Measurements from ENCODE around the gene COL9A1. TPM values are rescaled to one million over a fixed set of nuclear protein-coding genes. Genes with fewer than 3 reads are reported as not detected.
"Not testable (repeated sequence)": the region's sequence is repeated elsewhere in the genome, so short reads cannot be mapped to it uniquely, and the experiment has no call there.

Gene COL9A1
- total and polyA plus RNA-seq, 4 donors: 8.1 to 37.1 (median 34.4) TPM

DNA sequence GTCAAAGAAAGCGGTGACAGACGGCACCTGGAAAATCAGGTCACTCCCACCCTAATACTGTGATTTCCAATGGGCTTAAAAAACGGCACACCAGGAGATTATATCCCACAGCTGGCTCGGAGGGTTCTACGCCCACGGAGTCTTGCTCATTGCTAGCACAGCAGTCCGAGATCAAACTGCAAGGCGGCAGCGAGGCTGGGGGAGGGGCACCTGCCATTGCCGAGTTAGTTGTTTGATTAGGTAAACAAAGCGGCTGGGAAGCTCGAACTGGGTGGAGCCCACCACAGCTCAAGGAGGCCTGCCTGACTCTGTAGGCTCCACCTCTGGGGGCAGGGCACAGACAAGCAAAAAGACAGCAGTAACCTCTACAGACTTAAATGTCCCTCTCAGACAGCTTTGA lies 14.9 kb upstream of the COL9A1 start:
- H3K9me3 ChIP-seq (ENCODE audit: control insufficient read depth, insufficient read depth, low read length); H3K27ac ChIP-seq (ENCODE audit: low read depth, low read length); H3K4me3 ChIP-seq (ENCODE audit: low read depth, low read length); DNase-seq (ENCODE audit: low read depth in 4 of 6, low spot score in 6 of 6); H3K27me3 ChIP-seq (ENCODE audit: control insufficient read depth, insufficient read depth, low read length); H3K36me3 ChIP-seq (ENCODE audit: control insufficient read depth, insufficient read depth, low read length); H3K4me1 ChIP-seq (ENCODE audit: control insufficient read depth, insufficient read depth, low read length): not testable (repeated sequence)
- WGBS (ENCODE audit: insufficient coverage): 93% methylated on average over 3 of the region's 12 CpGs

DNA sequence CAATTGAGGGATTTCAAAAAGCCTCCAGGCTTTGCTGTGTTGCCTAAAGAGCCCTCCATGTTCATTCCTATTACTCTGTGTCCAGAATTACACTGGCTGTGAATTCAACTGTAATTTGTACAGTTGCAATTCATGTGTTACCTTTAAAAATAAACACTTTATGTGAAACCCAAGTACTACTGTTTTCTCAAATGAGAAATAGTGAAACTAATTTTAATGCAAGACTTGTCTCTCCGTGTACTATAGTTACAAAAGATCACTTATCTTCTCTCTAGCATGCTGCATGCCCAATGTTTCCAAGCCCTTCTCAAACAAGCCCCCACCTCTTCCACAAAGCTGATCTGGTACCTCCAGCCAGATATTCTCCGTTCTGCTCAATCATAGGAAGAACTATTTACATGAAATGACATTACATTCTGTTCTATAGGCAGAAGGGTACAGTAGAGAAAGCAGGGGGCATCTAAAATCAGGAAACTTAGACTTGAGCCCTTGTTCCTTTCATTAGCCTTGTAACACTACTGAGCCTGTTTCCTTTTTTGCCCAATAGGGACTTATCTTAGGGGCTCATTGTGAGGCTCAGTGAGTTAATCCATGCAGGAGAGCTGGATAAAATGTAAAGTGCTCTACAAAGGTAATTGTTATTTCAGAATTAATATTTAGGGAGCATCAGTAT lies 12.3 kb upstream of the COL9A1 start:
- Histone ChIP-seq H3K4me1 (ENCODE audit: control insufficient read depth, insufficient read depth, low read length) (no peaks in the 10 kb centered on the region), H3K9me3 (ENCODE audit: control insufficient read depth, insufficient read depth, low read length) (no peaks in the 10 kb centered on the region), H3K36me3 (ENCODE audit: control insufficient read depth, insufficient read depth, low read length) (no peaks in the 10 kb centered on the region), H3K4me3 (ENCODE audit: low read depth, low read length) (no peak overlapping the region), H3K27ac (ENCODE audit: low read depth, low read length) (peak overlapping the region; percentile 11), H3K27me3 (ENCODE audit: control insufficient read depth, insufficient read depth, low read length) (no peaks in the 10 kb centered on the region)
- DNase-seq (ENCODE audit: low read depth in 4 of 6, low spot score in 6 of 6): peak in 1 of 6 donors; percentile 80
- no CpG with 5 or more reads among the region's 2 CpGs for WGBS (ENCODE audit: insufficient coverage)

DNA sequence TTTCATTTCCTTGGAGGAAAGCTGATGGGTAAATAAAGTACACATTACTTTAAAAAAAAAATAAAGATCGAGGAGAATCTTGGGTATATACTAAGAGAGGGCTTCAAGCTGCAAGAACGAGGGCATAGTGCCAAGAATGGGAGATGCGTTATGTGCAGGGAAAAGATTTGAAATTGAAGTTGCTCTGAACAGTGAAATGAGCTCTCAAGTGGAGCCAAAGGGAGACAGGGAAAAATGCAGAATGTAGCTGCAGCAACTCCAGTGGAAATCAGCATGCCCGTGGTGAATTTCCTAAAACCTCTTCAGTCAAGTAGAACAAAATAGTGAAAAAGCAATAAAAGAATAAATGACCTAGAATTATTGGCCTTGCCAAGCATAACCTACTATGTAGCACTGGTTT lies 11.4 kb upstream of the COL9A1 start:
- H3K4me1 ChIP-seq (ENCODE audit: control insufficient read depth, insufficient read depth, low read length): no peaks in the 10 kb centered on the region
- H3K4me3 ChIP-seq (ENCODE audit: low read depth, low read length): no peak overlapping the region
- DNase-seq (ENCODE audit: low read depth in 4 of 6, low spot score in 6 of 6): peak in 4 of 6 donors; percentile 38 to 94 (median 68)
- H3K27me3 ChIP-seq (ENCODE audit: control insufficient read depth, insufficient read depth, low read length): no peaks in the 10 kb centered on the region
- 31% methylated on average over 3 of the region's 4 CpGs for WGBS (ENCODE audit: insufficient coverage)
- no peaks in the 10 kb centered on the region for H3K36me3 ChIP-seq (ENCODE audit: control insufficient read depth, insufficient read depth, low read length)
- no peaks in the 10 kb centered on the region for H3K9me3 ChIP-seq (ENCODE audit: control insufficient read depth, insufficient read depth, low read length)
- peak overlapping the region; percentile 11 for H3K27ac ChIP-seq (ENCODE audit: low read depth, low read length)

DNA sequence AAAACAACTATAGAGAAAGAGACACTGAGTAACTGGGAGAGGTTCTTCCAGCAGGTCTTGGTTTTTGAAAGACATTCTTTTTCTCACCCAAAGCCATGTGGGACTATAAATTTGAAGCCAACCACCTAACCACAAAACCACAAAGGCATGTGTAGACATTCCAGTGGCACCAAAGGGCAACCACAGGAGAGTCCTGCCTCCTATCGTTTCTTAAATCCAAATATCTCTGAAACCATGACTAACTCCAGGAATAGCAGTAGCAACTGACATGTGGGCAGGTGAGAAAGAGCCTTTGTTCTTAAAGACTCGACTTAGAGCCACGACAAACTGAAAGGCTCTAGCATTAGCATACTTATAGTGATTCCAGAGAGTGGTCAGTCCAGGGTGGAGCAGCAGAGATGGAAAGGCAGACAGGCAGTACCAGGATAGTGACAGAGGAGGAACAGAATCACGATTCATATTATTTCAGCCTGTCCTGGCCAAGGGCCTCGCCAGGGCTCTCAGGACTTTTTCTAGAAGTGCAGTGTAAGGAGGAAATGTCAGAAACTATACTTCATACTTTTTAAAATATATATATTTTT lies 9.4 kb upstream of the COL9A1 start:
- 50% methylated on average over 3 of the region's 5 CpGs for WGBS (ENCODE audit: insufficient coverage)
- H3K4me1 ChIP-seq (ENCODE audit: control insufficient read depth, insufficient read depth, low read length): no peaks in the 10 kb centered on the region
- no peak overlapping the region for H3K27ac ChIP-seq (ENCODE audit: low read depth, low read length)
- no peak overlapping the region for H3K4me3 ChIP-seq (ENCODE audit: low read depth, low read length)
- no peaks in the 10 kb centered on the region for H3K36me3 ChIP-seq (ENCODE audit: control insufficient read depth, insufficient read depth, low read length)
- DNase-seq (ENCODE audit: low read depth in 4 of 6, low spot score in 6 of 6): no peak
- H3K9me3 ChIP-seq (ENCODE audit: control insufficient read depth, insufficient read depth, low read length): no peaks in the 10 kb centered on the region
- H3K27me3 ChIP-seq (ENCODE audit: control insufficient read depth, insufficient read depth, low read length): no peaks in the 10 kb centered on the region

DNA sequence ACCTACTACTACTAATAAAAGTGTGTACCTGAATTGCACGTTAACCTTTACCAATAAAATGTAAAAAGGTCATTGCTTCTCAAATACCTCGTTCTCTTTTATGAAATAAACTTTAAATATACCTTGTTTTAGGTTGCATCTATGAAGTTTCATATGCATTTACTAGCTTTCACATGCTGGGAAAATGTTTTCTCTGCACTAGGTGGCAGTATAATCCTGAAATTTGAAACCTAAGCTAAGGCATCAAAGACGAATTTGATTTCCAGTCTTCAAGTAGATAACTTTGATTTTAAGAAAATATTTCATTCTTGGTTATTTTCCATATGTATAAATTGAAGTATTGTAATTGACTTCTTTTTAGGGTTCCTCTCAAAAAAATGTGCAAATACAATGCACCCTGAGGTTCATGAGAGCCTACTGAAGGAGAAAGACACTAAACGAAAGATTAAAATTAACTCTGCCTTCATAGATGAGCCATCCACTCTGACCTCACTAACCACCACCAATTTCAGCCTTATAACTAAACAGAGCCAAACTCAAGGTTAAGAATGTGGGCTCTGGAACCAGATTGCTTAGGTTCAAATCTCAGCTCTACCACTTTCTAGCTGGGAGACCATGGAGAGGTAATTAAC lies 7.3 kb upstream of the COL9A1 start:
- Histone ChIP-seq H3K9me3 (ENCODE audit: control insufficient read depth, insufficient read depth, low read length) (no peaks in the 10 kb centered on the region), H3K4me3 (ENCODE audit: low read depth, low read length) (no peak overlapping the region), H3K27me3 (ENCODE audit: control insufficient read depth, insufficient read depth, low read length) (no peaks in the 10 kb centered on the region), H3K36me3 (ENCODE audit: control insufficient read depth, insufficient read depth, low read length) (no peaks in the 10 kb centered on the region), H3K4me1 (ENCODE audit: control insufficient read depth, insufficient read depth, low read length) (no peaks in the 10 kb centered on the region), H3K27ac (ENCODE audit: low read depth, low read length) (no peak overlapping the region)
- DNase-seq (ENCODE audit: low read depth in 4 of 6, low spot score in 6 of 6): peak; percentile 33 to 93 (median 58)
- WGBS (ENCODE audit: insufficient coverage): 67% methylated on average over 1 of the region's 4 CpGs

DNA sequence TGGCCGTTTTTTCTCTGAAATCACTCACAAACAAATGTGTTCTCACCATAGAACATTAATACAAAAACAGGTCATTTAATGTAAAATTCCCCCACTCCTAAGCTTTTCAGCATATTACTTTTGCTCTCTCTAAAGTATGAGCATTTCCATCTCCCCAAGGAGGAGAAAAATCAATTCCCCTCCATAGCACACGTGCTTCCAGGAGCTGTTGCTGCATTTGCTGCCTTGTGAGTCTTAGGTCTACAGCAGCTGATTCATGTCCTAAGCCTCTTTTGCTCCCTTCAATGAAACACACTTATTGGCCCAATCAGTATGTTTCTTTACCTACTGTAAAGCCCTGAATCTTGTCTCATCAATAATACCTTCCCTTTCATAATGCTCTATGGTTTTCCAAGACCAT lies 6.4 kb upstream of the COL9A1 start:
- no peaks in the 10 kb centered on the region for H3K4me1 ChIP-seq (ENCODE audit: control insufficient read depth, insufficient read depth, low read length)
- H3K4me3 ChIP-seq (ENCODE audit: low read depth, low read length): no peak overlapping the region
- WGBS (ENCODE audit: insufficient coverage): 42% methylated on average over 2 of the region's 2 CpGs

DNA sequence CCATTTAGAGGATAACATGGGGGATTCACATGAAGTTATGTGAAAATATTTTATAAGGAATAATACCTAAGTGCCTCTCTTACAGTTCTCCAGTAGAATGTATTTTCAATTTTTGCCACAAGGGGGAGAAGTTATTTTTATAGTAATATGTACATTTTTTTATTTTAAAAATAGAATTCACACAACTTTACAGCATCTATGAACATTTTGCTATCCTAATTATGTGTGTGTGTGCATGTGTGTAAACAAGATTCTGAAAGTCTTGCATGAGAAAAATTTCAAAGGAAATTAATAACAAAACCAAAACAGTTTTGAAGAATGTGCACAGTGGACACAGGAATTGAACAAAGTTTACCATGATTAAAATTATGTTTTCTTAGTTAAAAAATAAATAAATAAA lies 5.3 kb upstream of the COL9A1 start:
- DNase-seq (ENCODE audit: low read depth in 4 of 6, low spot score in 6 of 6); H3K4me1 ChIP-seq (ENCODE audit: control insufficient read depth, insufficient read depth, low read length); H3K9me3 ChIP-seq (ENCODE audit: control insufficient read depth, insufficient read depth, low read length); H3K4me3 ChIP-seq (ENCODE audit: low read depth, low read length); H3K36me3 ChIP-seq (ENCODE audit: control insufficient read depth, insufficient read depth, low read length); H3K27me3 ChIP-seq (ENCODE audit: control insufficient read depth, insufficient read depth, low read length); H3K27ac ChIP-seq (ENCODE audit: low read depth, low read length): not testable (repeated sequence)

More for the DNA sequence above, 6.4 kb upstream of the COL9A1 start:
- Histone ChIP-seq H3K27me3 (ENCODE audit: control insufficient read depth, insufficient read depth, low read length) (no peaks in the 10 kb centered on the region), H3K36me3 (ENCODE audit: control insufficient read depth, insufficient read depth, low read length) (no peaks in the 10 kb centered on the region), H3K9me3 (ENCODE audit: control insufficient read depth, insufficient read depth, low read length) (no peaks in the 10 kb centered on the region), H3K27ac (ENCODE audit: low read depth, low read length) (no peak overlapping the region)
- no peak for DNase-seq (ENCODE audit: low read depth in 4 of 6, low spot score in 6 of 6)

DNA sequence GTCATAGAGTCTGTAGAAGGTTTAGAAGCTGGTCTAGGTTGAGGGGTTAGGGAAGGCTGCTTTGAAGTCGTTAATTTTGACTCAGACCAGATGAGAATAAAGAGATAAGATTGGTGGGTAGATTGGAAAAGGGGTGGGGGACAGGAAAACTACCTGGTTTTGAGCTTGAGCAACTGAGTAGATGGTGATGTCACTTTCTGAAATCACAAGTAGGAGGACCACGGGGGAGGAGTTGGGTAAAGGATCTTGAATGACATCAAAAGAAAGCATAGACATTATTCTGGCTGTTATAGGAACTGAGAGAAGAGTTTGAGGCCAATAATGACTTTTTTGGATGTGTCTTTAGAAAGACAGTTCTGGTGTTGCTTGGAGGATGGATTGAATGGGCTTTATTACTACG lies 4.1 kb upstream of the COL9A1 start:
- Histone ChIP-seq H3K27me3 (ENCODE audit: control insufficient read depth, insufficient read depth, low read length) (no peaks in the 10 kb centered on the region), H3K4me1 (ENCODE audit: control insufficient read depth, insufficient read depth, low read length) (no peaks in the 10 kb centered on the region), H3K9me3 (ENCODE audit: control insufficient read depth, insufficient read depth, low read length) (no peaks in the 10 kb centered on the region), H3K4me3 (ENCODE audit: low read depth, low read length) (no peak overlapping the region), H3K27ac (ENCODE audit: low read depth, low read length) (no peak overlapping the region), H3K36me3 (ENCODE audit: control insufficient read depth, insufficient read depth, low read length) (no peaks in the 10 kb centered on the region)
- 71% methylated on average over 2 of the region's 3 CpGs for WGBS (ENCODE audit: insufficient coverage)
- no peak for DNase-seq (ENCODE audit: low read depth in 4 of 6, low spot score in 6 of 6)

DNA sequence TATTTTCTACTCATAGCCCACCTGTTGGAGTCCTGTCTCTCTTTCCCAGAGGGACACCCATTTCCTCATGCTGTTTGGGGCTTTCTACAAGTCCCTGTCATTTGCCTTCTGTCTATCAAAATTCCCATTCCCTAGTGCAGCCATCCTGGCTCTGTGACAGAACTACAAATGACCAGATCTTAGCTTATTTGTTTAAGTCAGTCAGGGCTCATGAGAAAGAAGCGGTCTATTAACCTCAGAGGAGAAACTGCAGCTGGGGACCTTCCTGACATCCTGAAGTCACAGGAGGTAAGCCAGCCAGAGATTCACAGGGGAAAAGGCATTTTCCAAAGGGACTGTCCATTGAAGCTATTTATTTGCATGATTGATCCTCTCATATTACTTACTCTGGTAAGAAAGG lies 1.7 kb upstream of the COL9A1 start:
- H3K27ac ChIP-seq (ENCODE audit: low read depth, low read length): no peak overlapping the region
- no peak overlapping the region for H3K4me3 ChIP-seq (ENCODE audit: low read depth, low read length)
- WGBS (ENCODE audit: insufficient coverage): 13% methylated on average over 1 of the region's 1 CpG
- no peaks in the 10 kb centered on the region for H3K4me1 ChIP-seq (ENCODE audit: control insufficient read depth, insufficient read depth, low read length)
- H3K36me3 ChIP-seq (ENCODE audit: control insufficient read depth, insufficient read depth, low read length): no peaks in the 10 kb centered on the region
- no peaks in the 10 kb centered on the region for H3K27me3 ChIP-seq (ENCODE audit: control insufficient read depth, insufficient read depth, low read length)
- peak in 1 of 6 donors; percentile 42 for DNase-seq (ENCODE audit: low read depth in 4 of 6, low spot score in 6 of 6)
- H3K9me3 ChIP-seq (ENCODE audit: control insufficient read depth, insufficient read depth, low read length): no peaks in the 10 kb centered on the region

DNA sequence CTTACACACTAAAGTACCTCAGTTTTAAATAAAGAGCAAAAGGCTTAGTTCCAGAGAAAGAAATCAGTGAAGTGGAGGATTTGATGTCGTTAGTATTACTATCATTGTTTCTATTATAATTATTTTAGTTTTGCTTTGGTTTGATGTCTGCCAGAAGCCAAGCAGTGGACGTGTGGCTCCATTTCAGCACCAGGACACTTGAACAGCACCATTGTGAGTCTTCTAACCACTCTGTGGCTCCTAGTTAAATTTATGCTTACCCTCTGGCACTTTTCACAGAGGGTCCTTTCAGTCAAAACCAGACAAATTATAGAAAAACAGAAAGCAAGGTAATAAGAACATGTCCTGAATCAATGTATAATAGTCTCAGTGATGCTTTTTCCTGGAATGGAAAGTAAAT lies 3.4 kb downstream of the COL9A1 start:
- WGBS (ENCODE audit: insufficient coverage): 0% methylated on average over 1 of the region's 2 CpGs
- no peaks in the 10 kb centered on the region for H3K36me3 ChIP-seq (ENCODE audit: control insufficient read depth, insufficient read depth, low read length)
- DNase-seq (ENCODE audit: low read depth in 4 of 6, low spot score in 6 of 6): no peak
- H3K9me3 ChIP-seq (ENCODE audit: control insufficient read depth, insufficient read depth, low read length): no peaks in the 10 kb centered on the region
- H3K4me1 ChIP-seq (ENCODE audit: control insufficient read depth, insufficient read depth, low read length): no peaks in the 10 kb centered on the region
- no peaks in the 10 kb centered on the region for H3K27me3 ChIP-seq (ENCODE audit: control insufficient read depth, insufficient read depth, low read length)
- H3K27ac ChIP-seq (ENCODE audit: low read depth, low read length): no peak overlapping the region
- no peak overlapping the region for H3K4me3 ChIP-seq (ENCODE audit: low read depth, low read length)

Data from spinal cord (tissue), 10 donors.